Measurements from ENCODE around the gene PTPRJ.

The PTPRJ gene

GRCh38 chr11:48080301-48080861 is 100.0 kb downstream of the PTPRJ start:
- Histone ChIP-seq H3K36me3 (ENCODE audit: control insufficient read depth, insufficient read depth, low read length, severe bottlenecking) (no peaks in the 10 kb centered on the region), H3K9ac (ENCODE audit: low read length) (no peak overlapping the region), H3K9me3 (ENCODE audit: control insufficient read depth, low read length) (no peaks in the 10 kb centered on the region), H3K27me3 (replicated peaks; ENCODE audit: control insufficient read depth, insufficient read depth, low read length) (no peaks in the 10 kb centered on the region), H3K4me1 (ENCODE audit: control insufficient read depth, insufficient read depth, low read length) (peaks cover 35% of the 10 kb centered on the region), H3K4me3 (ENCODE audit: low read length) (peak overlapping the region; percentile 29)
- DNase-seq (ENCODE audit: low read depth) = no peak

DNA sequence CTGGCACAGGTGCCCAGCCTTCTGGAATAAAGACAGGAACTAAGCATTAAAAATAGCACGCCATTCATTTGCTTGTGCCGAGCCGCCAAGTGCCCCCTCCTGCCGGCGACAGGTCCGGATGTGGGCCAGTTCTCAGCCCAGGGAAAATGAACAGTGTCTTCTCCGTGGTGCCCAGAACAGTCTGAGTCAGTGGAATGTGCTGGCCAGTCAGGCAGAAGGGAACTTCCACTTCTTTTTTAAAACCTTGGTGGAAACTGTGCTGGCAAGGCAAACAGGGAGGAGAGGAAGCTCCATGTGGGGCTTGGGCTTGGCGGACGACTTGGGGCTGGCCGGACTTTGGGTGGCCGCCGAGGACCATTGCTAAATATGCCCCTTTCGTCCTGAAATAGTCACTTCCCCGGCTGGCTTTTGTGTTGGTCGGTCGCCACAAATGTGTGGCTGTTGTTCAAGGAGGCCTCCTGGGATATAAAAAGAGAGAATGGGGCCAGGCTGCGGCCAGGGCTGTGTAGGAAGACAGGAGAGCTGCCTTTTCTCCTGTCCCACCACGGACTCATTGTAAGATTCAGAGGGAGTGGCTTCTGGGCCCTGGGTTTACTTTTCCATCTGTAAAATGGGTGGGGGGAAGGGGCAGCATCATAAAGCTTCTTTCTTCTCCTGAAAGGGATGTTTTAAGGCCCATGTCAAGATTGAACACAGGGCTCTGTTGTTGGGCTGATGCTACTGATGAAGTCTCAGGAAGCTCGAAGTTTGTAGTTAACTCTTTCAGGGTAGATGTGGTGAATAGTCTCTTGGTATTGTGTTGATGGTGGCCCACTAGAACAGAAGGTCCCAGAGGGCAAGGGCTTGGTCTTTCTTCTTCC is 101.0 kb downstream of the PTPRJ start:
- H3K4me1 ChIP-seq (ENCODE audit: control insufficient read depth, insufficient read depth, low read length) = peaks cover 35% of the 10 kb centered on the region
- DNase-seq (ENCODE audit: low read depth) = peak; percentile 35

DNA sequence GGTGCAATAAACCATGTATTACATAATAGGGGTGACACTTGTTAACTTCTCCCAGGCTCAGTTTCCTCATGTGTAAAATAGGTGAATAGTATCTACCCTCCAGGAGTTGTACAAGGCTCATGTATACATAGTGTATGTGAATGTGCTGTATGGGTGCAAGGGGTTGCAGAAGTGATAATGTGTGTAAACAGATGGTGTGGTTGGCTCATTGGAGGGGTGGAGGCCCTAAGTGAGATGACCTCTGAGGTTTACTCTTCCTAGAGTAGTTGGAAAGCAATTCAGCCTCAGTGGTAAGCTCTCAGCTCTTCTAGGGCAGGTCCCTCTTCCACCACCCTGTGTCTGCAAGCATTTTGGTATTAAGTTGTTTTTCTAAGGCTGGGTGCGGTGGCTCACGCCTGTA is 102.4 kb downstream of the PTPRJ start:
- H3K9ac ChIP-seq (ENCODE audit: low read length) = no peak overlapping the region
- H3K27me3 ChIP-seq (replicated peaks; ENCODE audit: control insufficient read depth, insufficient read depth, low read length) = no peaks in the 10 kb centered on the region
- H3K36me3 ChIP-seq (ENCODE audit: control insufficient read depth, insufficient read depth, low read length, severe bottlenecking) = no peaks in the 10 kb centered on the region
- no peaks in the 10 kb centered on the region for H3K9me3 ChIP-seq (ENCODE audit: control insufficient read depth, low read length)
- H3K4me3 ChIP-seq (ENCODE audit: low read length) = no peak overlapping the region
- H3K4me1 ChIP-seq (ENCODE audit: control insufficient read depth, insufficient read depth, low read length) = peaks cover 35% of the 10 kb centered on the region
- no peak for DNase-seq (ENCODE audit: low read depth)

More for the DNA sequence above, 101.0 kb downstream of the PTPRJ start:
- H3K36me3 ChIP-seq (ENCODE audit: control insufficient read depth, insufficient read depth, low read length, severe bottlenecking) = no peaks in the 10 kb centered on the region
- H3K9ac ChIP-seq (ENCODE audit: low read length) = peak overlapping the region; percentile 28
- H3K9me3 ChIP-seq (ENCODE audit: control insufficient read depth, low read length) = no peaks in the 10 kb centered on the region
- no peaks in the 10 kb centered on the region for H3K27me3 ChIP-seq (replicated peaks; ENCODE audit: control insufficient read depth, insufficient read depth, low read length)
- H3K4me3 ChIP-seq (ENCODE audit: low read length) = peak overlapping the region; percentile 40

DNA sequence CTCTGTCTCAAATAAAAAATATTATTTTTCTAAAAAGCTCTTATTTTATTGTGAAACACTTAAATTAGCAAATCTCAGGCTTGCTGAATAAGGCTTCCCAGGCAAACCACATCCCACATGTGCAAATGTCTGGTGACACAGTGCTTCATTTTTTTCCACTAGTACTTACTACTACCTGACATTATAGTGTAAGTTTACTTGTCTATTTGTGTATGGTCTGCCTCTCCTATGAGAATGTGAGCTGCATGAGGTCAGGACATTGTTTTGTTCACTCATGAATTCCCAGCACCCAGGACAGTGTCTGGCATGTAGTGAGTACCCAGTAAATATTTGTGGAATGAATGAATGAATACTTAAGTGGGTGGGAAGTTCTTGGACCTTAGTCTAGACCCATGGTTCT is 103.1 kb downstream of the PTPRJ start:
- no peaks in the 10 kb centered on the region for H3K27me3 ChIP-seq (replicated peaks; ENCODE audit: control insufficient read depth, insufficient read depth, low read length)
- peaks cover 35% of the 10 kb centered on the region for H3K4me1 ChIP-seq (ENCODE audit: control insufficient read depth, insufficient read depth, low read length)
- H3K36me3 ChIP-seq (ENCODE audit: control insufficient read depth, insufficient read depth, low read length, severe bottlenecking) = no peaks in the 10 kb centered on the region
- no peak overlapping the region for H3K9ac ChIP-seq (ENCODE audit: low read length)
- peak; percentile 8 for DNase-seq (ENCODE audit: low read depth)
- no peak overlapping the region for H3K4me3 ChIP-seq (ENCODE audit: low read length)
- no peaks in the 10 kb centered on the region for H3K9me3 ChIP-seq (ENCODE audit: control insufficient read depth, low read length)

DNA sequence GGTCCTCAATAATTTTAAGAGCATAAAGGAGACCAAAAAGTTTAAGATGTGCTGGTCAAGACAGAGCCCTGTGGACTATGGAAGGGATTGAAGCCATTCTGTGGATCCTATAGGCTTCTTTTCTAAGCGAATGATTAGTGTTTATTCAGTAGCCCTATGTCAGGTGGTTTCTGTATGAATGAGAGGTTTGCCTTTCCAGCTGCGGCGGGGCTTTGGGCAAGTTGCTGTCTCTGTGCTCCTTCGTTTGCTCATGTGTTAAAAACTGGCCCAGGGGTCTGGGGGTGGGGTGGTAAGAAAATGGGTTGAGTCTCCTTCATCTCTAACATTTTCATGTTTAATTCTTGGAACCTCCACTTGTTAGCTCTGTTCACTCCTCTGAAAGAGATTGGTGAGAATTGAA is 105.3 kb downstream of the PTPRJ start:
- H3K4me3 ChIP-seq (ENCODE audit: low read length) = no peak overlapping the region
- H3K9ac ChIP-seq (ENCODE audit: low read length) = no peak overlapping the region
- peaks cover 28% of the 10 kb centered on the region for H3K4me1 ChIP-seq (ENCODE audit: control insufficient read depth, insufficient read depth, low read length)
- H3K9me3 ChIP-seq (ENCODE audit: control insufficient read depth, low read length) = no peaks in the 10 kb centered on the region
- no peaks in the 10 kb centered on the region for H3K27me3 ChIP-seq (replicated peaks; ENCODE audit: control insufficient read depth, insufficient read depth, low read length)
- H3K36me3 ChIP-seq (ENCODE audit: control insufficient read depth, insufficient read depth, low read length, severe bottlenecking) = no peaks in the 10 kb centered on the region
- no peak for DNase-seq (ENCODE audit: low read depth)

GRCh38 chr11:48087422-48087821 is 107.1 kb downstream of the PTPRJ start:
- no peak overlapping the region for H3K9ac ChIP-seq (ENCODE audit: low read length)
- no peak overlapping the region for H3K4me3 ChIP-seq (ENCODE audit: low read length)
- DNase-seq (ENCODE audit: low read depth) = no peak
- no peaks in the 10 kb centered on the region for H3K36me3 ChIP-seq (ENCODE audit: control insufficient read depth, insufficient read depth, low read length, severe bottlenecking)
- no peaks in the 10 kb centered on the region for H3K9me3 ChIP-seq (ENCODE audit: control insufficient read depth, low read length)
- peaks cover 14% of the 10 kb centered on the region for H3K4me1 ChIP-seq (ENCODE audit: control insufficient read depth, insufficient read depth, low read length)
- H3K27me3 ChIP-seq (replicated peaks; ENCODE audit: control insufficient read depth, insufficient read depth, low read length) = no peaks in the 10 kb centered on the region

GRCh38 chr11:48087974-48088681 is 107.8 kb downstream of the PTPRJ start:
- no peak overlapping the region for H3K4me3 ChIP-seq (ENCODE audit: low read length)
- H3K9me3 ChIP-seq (ENCODE audit: control insufficient read depth, low read length) = no peaks in the 10 kb centered on the region
- DNase-seq (ENCODE audit: low read depth) = no peak
- H3K4me1 ChIP-seq (ENCODE audit: control insufficient read depth, insufficient read depth, low read length) = peaks cover 10% of the 10 kb centered on the region
- H3K36me3 ChIP-seq (ENCODE audit: control insufficient read depth, insufficient read depth, low read length, severe bottlenecking) = no peaks in the 10 kb centered on the region
- no peaks in the 10 kb centered on the region for H3K27me3 ChIP-seq (replicated peaks; ENCODE audit: control insufficient read depth, insufficient read depth, low read length)
- no peak overlapping the region for H3K9ac ChIP-seq (ENCODE audit: low read length)

DNA sequence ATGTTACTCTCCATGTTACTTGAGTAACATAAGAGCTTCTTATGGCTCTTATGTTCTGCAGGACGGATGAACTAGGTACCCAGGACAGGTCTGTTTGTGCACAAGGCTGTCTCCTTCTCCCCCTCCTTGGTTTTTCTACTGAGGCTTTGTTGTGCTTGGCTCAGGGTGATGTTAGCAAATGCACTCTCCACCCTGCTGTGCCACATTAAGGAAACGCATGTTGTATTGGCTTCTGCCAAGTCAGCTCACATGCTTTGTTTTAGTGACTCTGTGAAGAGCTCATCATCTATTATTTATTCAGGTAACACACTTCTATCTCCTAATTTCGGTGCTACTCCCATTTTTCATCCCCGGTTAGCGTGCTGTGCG is 108.3 kb downstream of the PTPRJ start:
- peak; percentile 32 for DNase-seq (ENCODE audit: low read depth)
- peaks cover 8% of the 10 kb centered on the region for H3K4me1 ChIP-seq (ENCODE audit: control insufficient read depth, insufficient read depth, low read length)
- no peak overlapping the region for H3K4me3 ChIP-seq (ENCODE audit: low read length)
- no peak overlapping the region for H3K9ac ChIP-seq (ENCODE audit: low read length)
- H3K36me3 ChIP-seq (ENCODE audit: control insufficient read depth, insufficient read depth, low read length, severe bottlenecking) = no peaks in the 10 kb centered on the region
- H3K9me3 ChIP-seq (ENCODE audit: control insufficient read depth, low read length) = no peaks in the 10 kb centered on the region
- no peaks in the 10 kb centered on the region for H3K27me3 ChIP-seq (replicated peaks; ENCODE audit: control insufficient read depth, insufficient read depth, low read length)

DNA sequence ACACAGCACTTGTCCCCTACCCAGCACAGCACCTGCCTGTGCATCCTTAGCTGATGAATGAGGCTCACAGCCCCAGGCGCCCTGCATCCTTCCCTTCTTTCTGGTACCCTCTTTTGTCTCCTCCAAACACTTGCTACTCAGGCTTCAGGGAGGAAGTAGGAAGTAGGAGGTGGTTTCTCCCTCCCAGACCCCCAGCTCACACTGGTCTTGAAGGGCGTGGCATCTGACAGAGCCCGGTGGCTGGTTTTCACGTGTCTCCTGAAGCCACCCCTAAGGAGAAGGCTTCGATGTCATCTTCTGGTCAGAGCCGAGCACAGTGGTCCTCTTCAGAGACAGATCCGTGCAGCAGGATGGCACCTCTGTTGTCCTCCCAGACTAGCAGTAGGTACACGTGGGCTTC is 109.8 kb downstream of the PTPRJ start:
- no peak for DNase-seq (ENCODE audit: low read depth)
- peaks cover 13% of the 10 kb centered on the region for H3K4me1 ChIP-seq (ENCODE audit: control insufficient read depth, insufficient read depth, low read length)
- H3K27me3 ChIP-seq (replicated peaks; ENCODE audit: control insufficient read depth, insufficient read depth, low read length) = no peaks in the 10 kb centered on the region
- no peaks in the 10 kb centered on the region for H3K36me3 ChIP-seq (ENCODE audit: control insufficient read depth, insufficient read depth, low read length, severe bottlenecking)
- no peaks in the 10 kb centered on the region for H3K9me3 ChIP-seq (ENCODE audit: control insufficient read depth, low read length)
- no peak overlapping the region for H3K9ac ChIP-seq (ENCODE audit: low read length)
- no peak overlapping the region for H3K4me3 ChIP-seq (ENCODE audit: low read length)

GRCh38 chr11:48091426-48092102 is 111.2 kb downstream of the PTPRJ start:
- Histone ChIP-seq H3K9me3 (ENCODE audit: control insufficient read depth, low read length) (no peaks in the 10 kb centered on the region), H3K4me1 (ENCODE audit: control insufficient read depth, insufficient read depth, low read length) (peaks cover 22% of the 10 kb centered on the region), H3K4me3 (ENCODE audit: low read length) (no peak overlapping the region), H3K9ac (ENCODE audit: low read length) (no peak overlapping the region), H3K27me3 (replicated peaks; ENCODE audit: control insufficient read depth, insufficient read depth, low read length) (no peaks in the 10 kb centered on the region), H3K36me3 (ENCODE audit: control insufficient read depth, insufficient read depth, low read length, severe bottlenecking) (no peaks in the 10 kb centered on the region)
- DNase-seq (ENCODE audit: low read depth) = no peak

DNA sequence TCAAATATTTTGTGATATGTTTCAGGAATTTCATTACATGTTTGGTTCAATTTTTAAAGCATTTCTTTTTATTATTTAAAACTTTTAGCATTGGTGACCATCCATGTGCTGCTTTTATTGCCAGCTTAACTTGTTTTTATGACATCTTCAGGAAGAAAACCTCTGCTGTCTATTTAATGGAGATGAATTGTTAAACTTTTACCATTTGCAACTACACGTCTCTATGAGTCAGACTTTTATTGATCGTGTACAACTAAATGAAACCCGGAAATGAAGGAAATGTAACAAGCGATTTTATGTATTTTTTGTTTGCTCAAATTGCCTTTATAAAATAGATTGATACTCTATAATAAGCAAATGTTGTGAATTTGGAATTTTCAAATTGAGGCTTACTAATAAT is 113.0 kb downstream of the PTPRJ start:
- Histone ChIP-seq H3K4me3 (ENCODE audit: low read length) (no peak overlapping the region), H3K9ac (ENCODE audit: low read length) (no peak overlapping the region), H3K9me3 (ENCODE audit: control insufficient read depth, low read length) (no peaks in the 10 kb centered on the region), H3K27me3 (replicated peaks; ENCODE audit: control insufficient read depth, insufficient read depth, low read length) (no peaks in the 10 kb centered on the region), H3K36me3 (ENCODE audit: control insufficient read depth, insufficient read depth, low read length, severe bottlenecking) (no peaks in the 10 kb centered on the region), H3K4me1 (ENCODE audit: control insufficient read depth, insufficient read depth, low read length) (peaks cover 23% of the 10 kb centered on the region)
- DNase-seq (ENCODE audit: low read depth) = no peak

Data from adipocyte (in vitro differentiated cells).